Diencephalon (tissue), 1 donor: ENCODE results near the gene SCARB1. TPM values are rescaled to one million over a fixed set of nuclear protein-coding genes. Genes with fewer than 3 reads are reported as not detected.

ENCODE experiments used
- small RNA-seq: library from RNA; depleted of rRNA; stranded (forward); fragments of <200 nt; gene quantifications from one replicate; pipeline ENCODE3, GENCODE V24; 2014
- total RNA-seq: library from RNA; depleted of rRNA; stranded (reverse); fragments of >200 nt; gene quantifications from one replicate; pipeline ENCODE4 v1.2.3, GENCODE V29; 2014

Gene SCARB1, protein sequence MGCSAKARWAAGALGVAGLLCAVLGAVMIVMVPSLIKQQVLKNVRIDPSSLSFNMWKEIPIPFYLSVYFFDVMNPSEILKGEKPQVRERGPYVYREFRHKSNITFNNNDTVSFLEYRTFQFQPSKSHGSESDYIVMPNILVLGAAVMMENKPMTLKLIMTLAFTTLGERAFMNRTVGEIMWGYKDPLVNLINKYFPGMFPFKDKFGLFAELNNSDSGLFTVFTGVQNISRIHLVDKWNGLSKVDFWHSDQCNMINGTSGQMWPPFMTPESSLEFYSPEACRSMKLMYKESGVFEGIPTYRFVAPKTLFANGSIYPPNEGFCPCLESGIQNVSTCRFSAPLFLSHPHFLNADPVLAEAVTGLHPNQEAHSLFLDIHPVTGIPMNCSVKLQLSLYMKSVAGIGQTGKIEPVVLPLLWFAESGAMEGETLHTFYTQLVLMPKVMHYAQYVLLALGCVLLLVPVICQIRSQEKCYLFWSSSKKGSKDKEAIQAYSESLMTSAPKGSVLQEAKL
- 17.1 TPM for total RNA-seq

DNA sequence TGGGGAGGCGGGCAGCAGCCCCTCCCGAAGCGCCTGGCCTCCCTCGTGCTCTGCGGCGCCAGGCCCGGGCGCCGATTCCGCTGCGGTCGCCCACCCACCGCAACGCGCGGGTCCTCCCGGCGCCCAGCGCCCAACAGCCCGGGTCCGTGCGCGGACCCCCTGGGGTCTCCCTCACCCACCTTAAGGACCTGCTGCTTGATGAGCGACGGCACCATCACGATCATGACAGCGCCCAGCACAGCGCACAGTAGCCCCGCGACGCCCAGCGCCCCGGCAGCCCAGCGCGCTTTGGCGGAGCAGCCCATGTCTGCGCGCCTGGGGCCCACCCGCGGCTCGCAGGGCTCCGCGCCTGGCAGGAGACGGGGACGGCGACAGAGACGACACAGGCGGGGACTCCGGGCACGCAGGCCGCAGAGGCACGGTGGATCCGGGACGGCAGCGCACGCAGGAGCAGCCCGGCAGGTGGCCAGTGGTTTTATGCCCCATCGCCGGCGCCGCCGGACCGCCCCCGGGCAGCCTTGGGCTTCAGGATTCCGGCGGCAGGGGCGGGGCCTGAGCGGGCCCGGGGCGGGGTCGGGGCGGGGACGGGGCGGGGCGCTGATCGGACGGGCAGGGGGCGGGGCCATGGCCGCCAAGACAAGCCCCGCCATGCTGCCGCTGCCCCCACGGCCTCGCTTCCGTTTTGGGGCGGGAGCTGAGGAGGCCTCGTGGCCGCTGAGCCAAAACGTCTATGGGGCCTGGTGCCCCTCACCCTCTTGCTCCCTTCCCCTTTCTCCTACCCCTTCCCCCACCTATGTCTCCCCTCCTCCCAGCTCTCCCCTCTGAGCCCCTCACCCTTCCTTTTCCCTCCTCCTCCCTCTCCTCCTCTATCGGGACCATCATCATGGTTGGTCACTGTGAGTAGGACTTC lies at the start of gene SCARB1:
SCARB1 (minus strand) TSS at position 449 of the 910 bp plus-strand sequence; CDS start at position 305, 144 bp downstream.

Small RNAs within 50 kb of the gene (small RNA-seq; reads per million reads assigned to genes)
- gene RNU6-927P = not detected

Other genes starting within 250 kb of the SCARB1 start
- gene UBC, start 50.8 kb upstream of the SCARB1 start, total RNA-seq = 1,240 TPM
- gene DHX37, start 125.3 kb upstream of the SCARB1 start, total RNA-seq = 9.9 TPM
- 24.0 TPM for gene BRI3BP, start 129.8 kb upstream of the SCARB1 start, total RNA-seq
- 30.4 TPM for gene AACS, start 201.6 kb upstream of the SCARB1 start, total RNA-seq